SKM-1 treated with dmso at 0.1 percent for 144 hours (cell line): ENCODE measurements around the gene ECE1.
"Not testable (repeated sequence)": the region's sequence is repeated elsewhere in the genome, so short reads cannot be mapped to it uniquely, and the experiment has no call there.

Experiments
- DNase-seq: peaks from one replicate; lab custom pipeline; 2025; ENCODE audit not compliant: unreplicated experiment; lab: John Stamatoyannopoulos, UW

The ECE1 gene

GRCh38 chr1:21292984-21293536, 2.8 kb upstream of the ECE1 start:
- DNase-seq = no peak

- DNase-seq = no peak
These were observed 2.3 kb upstream of the ECE1 start for GRCh38 chr1:21292503-21292983.

- no peak for DNase-seq
These were observed 1.7 kb upstream of the ECE1 start for GRCh38 chr1:21291964-21292363.

DNA sequence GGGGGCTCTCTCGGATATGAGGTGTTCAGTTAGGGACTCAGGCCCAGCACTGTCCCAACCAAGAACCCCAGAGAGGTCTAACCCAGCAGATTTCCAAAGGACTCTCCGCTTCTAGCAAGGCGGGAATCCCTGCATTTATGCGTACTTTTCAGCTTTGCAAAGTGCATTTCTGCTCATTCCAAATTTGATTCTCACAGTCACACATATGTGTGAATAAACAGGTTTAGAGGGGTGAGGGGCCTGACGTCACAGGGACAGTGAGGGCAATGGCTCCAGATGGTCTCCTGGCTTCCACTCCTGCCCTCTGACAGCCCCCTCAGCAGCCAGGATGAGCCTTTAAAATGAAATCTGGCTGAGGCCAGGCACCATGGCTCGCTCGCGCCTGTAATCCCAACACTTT, 921 bp upstream of the ECE1 start:
- DNase-seq = no peak

DNA sequence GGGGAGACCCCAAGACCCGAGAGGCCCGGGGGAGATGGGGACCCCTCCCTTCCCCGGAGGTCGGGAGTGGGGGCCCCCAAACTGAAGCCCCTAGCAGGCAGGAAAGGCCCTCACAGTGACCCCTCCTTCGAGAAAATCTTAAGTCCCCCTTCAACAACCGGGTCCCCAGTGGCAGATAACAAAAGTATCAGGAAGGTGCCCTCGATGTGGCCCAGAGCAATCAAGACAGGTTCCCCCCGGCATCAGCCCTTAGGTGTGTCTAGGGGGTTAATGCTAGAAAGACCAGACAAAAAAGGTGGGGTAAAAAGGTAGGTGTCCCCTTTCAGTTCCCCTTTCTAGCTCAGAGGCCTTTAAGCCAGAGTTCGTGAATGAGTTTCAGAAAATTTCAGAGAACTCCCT, 282 bp upstream of the ECE1 start:
- no peak for DNase-seq

GRCh38 chr1:21289127-21289526, 1.1 kb downstream of the ECE1 start:
- DNase-seq = no peak

DNA sequence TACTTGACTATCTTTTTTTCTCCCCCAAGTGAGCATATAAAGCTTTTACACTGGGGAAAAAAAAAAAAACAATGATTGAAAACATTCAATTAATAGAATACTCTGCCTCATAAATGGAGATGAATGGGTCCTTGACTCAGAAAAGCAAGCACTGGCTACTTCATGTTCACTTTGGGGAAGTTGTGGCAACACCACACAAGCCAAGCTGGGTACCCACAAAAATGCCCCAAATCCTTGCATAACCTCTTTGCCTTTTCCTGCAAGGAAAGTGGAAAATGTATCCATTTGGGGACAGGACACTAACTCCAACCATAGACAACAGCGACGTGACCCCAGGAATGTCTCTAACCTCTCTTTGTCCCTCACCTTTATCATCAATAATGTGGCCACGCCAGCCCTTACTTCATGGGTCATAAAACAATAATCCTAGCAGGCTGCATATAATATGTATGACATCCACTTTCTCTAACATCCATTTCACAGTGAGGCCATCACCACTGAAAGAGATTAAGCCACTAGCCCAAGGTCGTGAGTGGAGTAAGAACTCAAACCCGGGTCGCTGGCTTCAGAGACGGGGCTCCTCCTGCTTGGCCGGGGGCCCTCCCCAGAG, 2.3 kb downstream of the ECE1 start:
- no peak for DNase-seq

DNA sequence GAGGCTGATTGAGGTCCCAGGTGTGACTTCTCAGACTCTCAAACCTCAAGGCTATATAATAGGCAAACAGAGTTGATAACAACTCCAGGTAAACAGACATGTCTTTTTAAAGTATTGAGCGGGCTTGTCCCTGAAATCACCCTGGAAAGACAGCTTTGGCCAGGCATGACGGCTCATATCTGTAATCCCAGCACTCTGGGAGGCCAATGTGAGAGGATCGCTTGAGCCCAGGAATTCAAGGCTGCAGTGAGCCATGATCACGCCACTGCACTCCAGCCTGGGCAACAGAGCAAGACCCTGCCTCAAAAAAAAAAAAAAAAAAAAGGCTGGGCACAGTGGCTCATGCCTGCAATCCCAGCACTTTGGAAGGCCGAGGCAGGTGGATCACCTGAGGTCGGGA, 4.9 kb downstream of the ECE1 start:
- not testable (repeated sequence) for DNase-seq

GRCh38 chr1:21285055-21285372, 5.2 kb downstream of the ECE1 start:
- no peak for DNase-seq

- DNase-seq = no peak
These were observed 5.8 kb downstream of the ECE1 start for GRCh38 chr1:21284206-21285054.

- no peak for DNase-seq
These were observed 6.7 kb downstream of the ECE1 start for GRCh38 chr1:21283524-21283923.

DNA sequence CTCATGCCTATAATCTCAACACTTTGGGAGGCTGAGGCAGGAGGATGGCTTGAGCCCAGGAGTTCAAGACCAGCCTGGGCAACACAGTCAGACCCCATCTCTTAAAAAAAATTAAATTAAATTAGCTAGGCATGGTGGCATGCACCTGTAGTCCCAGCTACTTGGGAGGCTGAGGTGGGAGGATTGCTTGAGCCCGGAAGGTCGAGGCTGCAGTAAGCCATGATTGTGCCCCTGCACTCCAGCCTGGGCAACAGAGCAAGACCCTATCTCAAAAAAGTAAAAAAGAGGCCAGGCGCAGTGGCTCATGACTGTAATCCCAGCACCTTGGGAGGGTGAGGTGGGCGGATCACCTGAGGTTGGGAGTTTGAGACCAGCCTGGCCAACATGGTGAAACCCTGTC, 8.2 kb downstream of the ECE1 start:
- not testable (repeated sequence) for DNase-seq

- no peak for DNase-seq
These were observed 9.8 kb downstream of the ECE1 start for GRCh38 chr1:21280482-21280881.

DNA sequence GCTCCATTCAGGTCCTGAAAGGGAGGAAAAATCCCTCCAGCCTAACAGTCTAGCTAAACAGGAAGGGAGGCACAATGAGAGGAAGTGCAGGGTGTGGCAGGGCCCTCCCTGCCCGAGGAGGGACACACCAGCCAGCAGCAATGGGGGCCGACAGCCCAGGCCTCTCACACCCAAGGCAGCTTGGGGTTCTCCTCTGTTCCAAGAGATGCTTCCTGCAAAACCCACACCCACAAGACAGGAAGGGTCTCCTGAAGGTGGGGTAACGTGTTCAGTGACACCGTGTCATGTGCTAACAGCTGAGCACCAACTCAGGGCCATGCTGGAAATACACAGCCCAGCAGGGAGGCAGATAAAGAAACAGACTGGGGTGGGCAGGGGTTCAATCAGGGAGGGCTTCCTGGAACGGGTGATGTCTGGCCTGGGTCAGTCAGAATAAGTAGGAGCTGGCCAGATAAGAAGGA, 10.2 kb downstream of the ECE1 start:
- no peak for DNase-seq

DNA sequence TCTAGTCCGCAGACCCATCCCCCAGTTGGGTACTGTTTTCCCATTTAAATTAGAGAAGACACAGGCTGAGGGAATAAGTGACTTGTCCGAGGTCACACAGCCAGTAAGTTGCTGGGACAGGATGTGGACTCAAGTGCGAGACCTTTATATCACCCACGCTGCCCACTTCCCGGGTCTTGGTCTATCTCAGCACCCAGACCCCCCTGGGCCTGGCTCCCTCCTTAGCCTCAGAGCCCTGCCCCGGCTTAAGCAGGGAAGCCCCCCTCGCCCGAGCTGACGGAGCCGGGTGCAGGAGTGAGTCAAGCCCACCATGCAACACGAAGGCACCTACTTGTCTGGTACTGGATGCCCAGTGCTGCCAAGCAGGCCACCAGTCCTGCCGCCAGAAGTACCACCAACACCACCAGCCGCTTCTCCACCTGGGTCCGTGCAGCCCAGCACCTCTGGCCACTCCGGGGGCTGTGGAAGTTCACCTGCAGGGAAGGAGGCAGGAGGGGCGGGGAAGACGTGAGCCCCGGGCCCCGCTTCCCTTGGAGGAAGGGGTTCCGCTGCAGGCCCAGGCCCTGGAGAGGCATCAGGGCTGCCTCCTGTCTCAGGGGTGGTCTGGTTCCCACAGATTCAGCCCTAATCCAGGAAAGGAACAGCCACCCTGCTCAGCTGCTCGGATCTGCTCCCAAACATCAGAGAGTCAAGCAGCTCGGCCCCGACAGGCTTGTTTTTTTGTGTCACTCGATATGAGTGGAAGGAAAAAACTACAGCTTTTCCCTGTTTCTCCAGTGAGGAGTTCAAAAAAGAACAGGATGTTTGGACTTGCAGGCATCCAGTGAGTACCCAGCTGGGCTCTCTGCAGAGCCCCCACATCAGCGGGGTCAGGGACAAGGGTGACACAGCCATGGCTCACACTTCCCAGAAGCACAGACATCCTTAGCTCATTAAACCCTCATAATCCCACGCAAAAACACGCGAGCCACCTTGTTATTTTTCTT, 11.1 kb downstream of the ECE1 start:
- DNase-seq = no peak

GRCh38 chr1:21278208-21278859, 11.9 kb downstream of the ECE1 start:
- DNase-seq = no peak

GRCh38 chr1:21277180-21277579, 13.1 kb downstream of the ECE1 start:
- no peak for DNase-seq

GRCh38 chr1:21272540-21272939, 17.7 kb downstream of the ECE1 start:
- no peak for DNase-seq

GRCh38 chr1:21271550-21271949, 18.7 kb downstream of the ECE1 start:
- no peak for DNase-seq

DNA sequence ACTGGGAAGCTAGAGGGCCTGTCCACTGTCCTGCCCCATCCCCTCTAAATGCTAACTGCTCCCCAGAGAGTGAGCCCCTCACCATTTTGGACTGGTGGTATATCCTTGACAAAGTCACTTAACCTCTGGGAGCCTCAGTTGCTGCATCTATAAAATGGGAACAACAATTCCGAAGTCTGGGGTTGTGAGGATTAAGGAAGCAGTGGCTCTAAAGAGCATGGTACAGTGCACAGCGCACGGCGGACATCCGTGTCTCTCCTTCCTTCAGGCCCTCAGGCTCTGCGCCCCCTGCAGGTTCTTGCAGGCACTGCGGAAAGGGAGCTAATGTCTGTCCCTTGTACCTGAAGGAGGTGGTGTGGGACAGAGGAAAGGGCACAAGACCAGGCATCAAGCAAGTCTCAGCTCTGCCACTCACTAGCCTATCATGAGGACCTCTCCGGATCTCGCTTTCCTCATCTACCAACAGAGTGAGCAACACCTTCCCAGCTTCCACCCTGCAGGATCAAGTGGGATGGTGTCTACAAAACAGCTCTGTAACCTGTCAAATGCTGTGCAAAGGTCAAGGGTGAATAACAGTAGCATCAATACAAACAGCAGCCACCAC, 20.1 kb downstream of the ECE1 start:
- DNase-seq = peak; percentile 39
